GM23338 (cell line): ENCODE data around the gene DGKG. TPM values are rescaled to one million over a fixed set of nuclear protein-coding genes. Genes with fewer than 3 reads are reported as not detected.

ENCODE experiments used
- ATAC-seq: fragments of 200-7000 bp; cut with Tn5 transposase; 3 replicates; pipeline ENCODE4 v1.9.1; 2020
- DNase-seq: peaks from one replicate; pipeline ENCODE4 v3.0.0-alpha.2; 2015; ENCODE audit warnings: low spot score
- H2AFZ ChIP-seq: fragments of 200-600 bp; sonication (generic); 2 replicates; pipeline ENCODE4 v1.8.0; 2016; ENCODE audit warnings: antibody characterized with exemption, mild to moderate bottlenecking, moderate library complexity
- H3F3A ChIP-seq: fragments of 200-600 bp; sonication (generic); replicated peaks from 2 replicates; pipeline ENCODE4 v1.8.0; 2017; ENCODE audit warnings: antibody characterized with exemption, mixed run types, low read depth
- H3K27ac ChIP-seq: fragments of 200-600 bp; sonication (generic); 2 replicates; pipeline ENCODE4 v1.6.1; 2016; ENCODE audit warnings: low read depth
- H3K27me3 ChIP-seq: fragments of 200-600 bp; sonication (generic); 2 replicates; pipeline ENCODE4 v1.8.0; 2016; ENCODE audit warnings: mild to moderate bottlenecking, mixed run types, moderate library complexity; ENCODE audit not compliant: insufficient read depth
- H3K36me3 ChIP-seq: fragments of 200-600 bp; sonication (generic); 2 replicates; pipeline ENCODE4 v1.8.0; 2016; ENCODE audit warnings: mild to moderate bottlenecking; ENCODE audit not compliant: insufficient read depth
- H3K4me1 ChIP-seq: fragments of 200-600 bp; sonication (generic); 2 replicates; pipeline ENCODE4 v1.8.0; 2016; ENCODE audit warnings: mild to moderate bottlenecking, moderate library complexity; ENCODE audit not compliant: insufficient read depth
- H3K4me2 ChIP-seq: fragments of 200-600 bp; sonication (generic); 2 replicates; pipeline ENCODE4 v1.7.1; 2017; ENCODE audit warnings: mixed run types
- H3K4me3 ChIP-seq: fragments of 200-600 bp; sonication (generic); 2 replicates; pipeline ENCODE4 v1.6.1; 2016; ENCODE audit warnings: mixed run types
- H3K79me2 ChIP-seq: fragments of 200-600 bp; sonication (generic); replicated peaks from 2 replicates; pipeline ENCODE4 v1.8.0; 2017; ENCODE audit warnings: mild to moderate bottlenecking; ENCODE audit not compliant: insufficient read depth
- H3K9me2 ChIP-seq: fragments of 200-600 bp; sonication (generic); 2 replicates; pipeline ENCODE4 v1.8.0; 2017; ENCODE audit not compliant: insufficient read depth
- H4K20me1 ChIP-seq: fragments of 200-600 bp; sonication (generic); replicated peaks from 2 replicates; pipeline ENCODE4 v1.8.0; 2017; ENCODE audit warnings: mild to moderate bottlenecking; ENCODE audit not compliant: insufficient read depth
- H3K27ac Mint-ChIP-seq: 2 replicates; pipeline ENCODE4 v1.8.0; 2020; ENCODE audit warnings: inconsistent platforms, mild to moderate bottlenecking, moderate library complexity, mixed read lengths
- H3K27me3 Mint-ChIP-seq: 3 replicates; pipeline ENCODE4 v1.8.0; 2022; ENCODE audit warnings: low read depth, mild to moderate bottlenecking, moderate library complexity, mixed read lengths, inconsistent platforms; ENCODE audit not compliant: insufficient read depth, poor library complexity
- H3K36me3 Mint-ChIP-seq: 3 replicates; pipeline ENCODE4 v1.8.0; 2021; ENCODE audit warnings: low read depth, mild to moderate bottlenecking, inconsistent platforms, moderate library complexity, mixed read lengths
- H3K4me1 Mint-ChIP-seq: 3 replicates; pipeline ENCODE4 v1.8.0; 2020; ENCODE audit warnings: mild to moderate bottlenecking, inconsistent platforms, mixed read lengths
- H3K4me3 Mint-ChIP-seq: 3 replicates; pipeline ENCODE4 v1.8.0; 2021; ENCODE audit warnings: moderate library complexity, mild to moderate bottlenecking, inconsistent platforms, mixed read lengths
- H3K9me3 Mint-ChIP-seq: 3 replicates; pipeline ENCODE4 v1.8.0; 2020; ENCODE audit warnings: moderate library complexity, mild to moderate bottlenecking, inconsistent platforms, mixed read lengths
- CREB1 ChIP-seq: fragments of 250-450 bp; sonication (Bioruptor Pico); IDR thresholded peaks from 2 replicates; pipeline ENCODE4 v1.5.0; 2020; ENCODE audit warnings: low read depth, mild to moderate bottlenecking, moderate library complexity
- CTCF ChIP-seq, 2 experiments: fragments of 200-600 bp in 1 of 2; sonication (generic) in 1 of 2; conservative IDR thresholded peaks; 2 replicates each; pipeline versions ENCODE4 v1.5.1 to v1.6.1; 2016 to 2017; ENCODE audit warnings: antibody characterized with exemption in 2 of 2, low read depth in 2 of 2, mild to moderate bottlenecking in 2 of 2, moderate library complexity in 1 of 2
- ETS1 ChIP-seq: IDR thresholded peaks from 2 replicates; pipeline ENCODE4 v1.6.1; 2016; ENCODE audit warnings: antibody characterized with exemption
- EZH2 ChIP-seq: fragments of 200-600 bp; sonication (generic); IDR thresholded peaks from one replicate; pipeline ENCODE4 v1.8.0; 2017; ENCODE audit warnings: antibody characterized with exemption, mild to moderate bottlenecking, low read depth; ENCODE audit not compliant: unreplicated experiment
- EZH2phosphoT487 ChIP-seq: fragments of 200-600 bp; sonication (generic); IDR thresholded peaks from one replicate; pipeline ENCODE4 v1.8.1; 2018; ENCODE audit warnings: antibody characterized with exemption; ENCODE audit not compliant: unreplicated experiment
- JUNB ChIP-seq: IDR thresholded peaks from one replicate; pipeline ENCODE4 v1.6.1; 2016; ENCODE audit warnings: antibody characterized with exemption; ENCODE audit not compliant: unreplicated experiment
- NANOG ChIP-seq: IDR thresholded peaks from 2 replicates; pipeline ENCODE4 v1.6.1; 2016; ENCODE audit warnings: antibody characterized with exemption, borderline replicate concordance
- POLR2AphosphoS5 ChIP-seq: IDR thresholded peaks from 2 replicates; pipeline ENCODE4 v1.6.1; 2016; ENCODE audit warnings: antibody characterized with exemption, low read depth
- REST ChIP-seq: IDR thresholded peaks from one replicate; pipeline ENCODE4 v1.6.1; 2018; ENCODE audit warnings: antibody characterized with exemption; ENCODE audit not compliant: unreplicated experiment
- STAT1 ChIP-seq: IDR thresholded peaks from one replicate; pipeline ENCODE4 v1.6.1; 2016; ENCODE audit warnings: antibody characterized with exemption; ENCODE audit not compliant: unreplicated experiment
- ZNF114 ChIP-seq: fragments of 250-450 bp; sonication (Bioruptor Pico); IDR thresholded peaks from 2 replicates; pipeline ENCODE4 v1.5.0; 2020; ENCODE audit warnings: mild to moderate bottlenecking, moderate library complexity
- ZNF331 ChIP-seq: fragments of 250-450 bp; sonication (Bioruptor Pico); IDR thresholded peaks from 2 replicates; pipeline ENCODE4 v1.5.0; 2020; ENCODE audit warnings: low read depth, mild to moderate bottlenecking, moderate library complexity
- ZNF462 ChIP-seq: fragments of 250-450 bp; sonication (Bioruptor Pico); IDR thresholded peaks from 2 replicates; pipeline ENCODE4 v1.5.0; 2020; ENCODE audit warnings: mild to moderate bottlenecking, moderate library complexity
- polyA plus RNA-seq: library from polyadenylated mRNA; unstranded; fragments of >200 nt; fragmentation: Nextera tagmentation; extraction: Ambion mirVana; gene quantifications from 2 replicates; pipeline ENCODE4 v1.2.1, GENCODE V29; 2016
- total RNA-seq: library from RNA; depleted of rRNA; stranded (reverse); fragments of >200 nt; shearing (Covaris generic); gene quantifications from 2 replicates; pipeline ENCODE4 v1.2.3, GENCODE V29; 2014

Gene DGKG
- total and polyA plus RNA-seq, 2 experiments from 2014 or later, result 0.14 to 0.31 TPM

GRCh38 chr3:186327912-186328487 is 34.0 kb downstream of the DGKG start:
- H3K27me3 ChIP-seq, result no peaks in the 10 kb centered on the region
- Mint-ChIP-seq H3K27ac (no peak overlapping the region), H3K4me1 (no peaks in the 10 kb centered on the region), H3K36me3 (no peaks in the 10 kb centered on the region), H3K27me3 (peaks cover 2% of the 10 kb centered on the region), H3K9me3 (no peaks in the 10 kb centered on the region), H3K4me3 (no peak overlapping the region)
- H3K4me1 ChIP-seq, result no peaks in the 10 kb centered on the region
- no peak overlapping the region for H2AFZ ChIP-seq
- H3K4me3 ChIP-seq, result no peak overlapping the region
- no peak overlapping the region for H3K4me2 ChIP-seq
- H3K9me2 ChIP-seq, result no peaks in the 10 kb centered on the region
- no peaks in the 10 kb centered on the region for H3K36me3 ChIP-seq
- DNase-seq, result no peak
- no peaks in the 10 kb centered on the region for H3K79me2 ChIP-seq
- no peaks in the 10 kb centered on the region for H3F3A ChIP-seq
- TF ChIP-seq ZNF331 (CRISPR knock-in tag), result no peak
- no peak for TF ChIP-seq CTCF (conservative IDR thresholded peaks at IDR 0.05; ENCODE audit: low read depth in 2 of 2)
- TF ChIP-seq CREB1 (CRISPR knock-in tag), result no peak
- no peak for TF ChIP-seq POLR2AphosphoS5
- no peak for TF ChIP-seq ETS1
- no peak for TF ChIP-seq EZH2phosphoT487
- TF ChIP-seq REST, result no peak
- TF ChIP-seq ZNF114 (CRISPR knock-in tag), result no peak
- no peak for TF ChIP-seq ZNF462
- no peak for TF ChIP-seq JUNB
- no peak for TF ChIP-seq NANOG
- TF ChIP-seq EZH2, result no peak
- no peak for TF ChIP-seq STAT1
- no peak for ATAC-seq
- no peak overlapping the region for H3K27ac ChIP-seq
- H4K20me1 ChIP-seq, result no peaks in the 10 kb centered on the region
